AG10803 (cell line): ENCODE results near the gene ENTPD6.

Source experiments
- DNase-seq: peaks from one replicate; pipeline ENCODE4 v3.0.0; 2010; ENCODE audit warnings: low read depth
- H3K4me3 ChIP-seq: 2 replicates; pipeline ENCODE4 v1.5.1; 2011; ENCODE audit warnings: mild to moderate bottlenecking, low read length, control low read depth
- CTCF ChIP-seq: conservative IDR thresholded peaks from 2 replicates; pipeline ENCODE4 v1.5.1; 2011; ENCODE audit warnings: mild to moderate bottlenecking, low read length, control low read depth, inconsistent platforms

Gene ENTPD6

GRCh38 chr20:25220021-25220730, 24.7 kb downstream of the ENTPD6 start:
- no peak overlapping the region for H3K4me3 ChIP-seq
- no peak for DNase-seq
- peak; percentile 26; the same call in 1 of the 2 replicates for TF ChIP-seq CTCF

DNA sequence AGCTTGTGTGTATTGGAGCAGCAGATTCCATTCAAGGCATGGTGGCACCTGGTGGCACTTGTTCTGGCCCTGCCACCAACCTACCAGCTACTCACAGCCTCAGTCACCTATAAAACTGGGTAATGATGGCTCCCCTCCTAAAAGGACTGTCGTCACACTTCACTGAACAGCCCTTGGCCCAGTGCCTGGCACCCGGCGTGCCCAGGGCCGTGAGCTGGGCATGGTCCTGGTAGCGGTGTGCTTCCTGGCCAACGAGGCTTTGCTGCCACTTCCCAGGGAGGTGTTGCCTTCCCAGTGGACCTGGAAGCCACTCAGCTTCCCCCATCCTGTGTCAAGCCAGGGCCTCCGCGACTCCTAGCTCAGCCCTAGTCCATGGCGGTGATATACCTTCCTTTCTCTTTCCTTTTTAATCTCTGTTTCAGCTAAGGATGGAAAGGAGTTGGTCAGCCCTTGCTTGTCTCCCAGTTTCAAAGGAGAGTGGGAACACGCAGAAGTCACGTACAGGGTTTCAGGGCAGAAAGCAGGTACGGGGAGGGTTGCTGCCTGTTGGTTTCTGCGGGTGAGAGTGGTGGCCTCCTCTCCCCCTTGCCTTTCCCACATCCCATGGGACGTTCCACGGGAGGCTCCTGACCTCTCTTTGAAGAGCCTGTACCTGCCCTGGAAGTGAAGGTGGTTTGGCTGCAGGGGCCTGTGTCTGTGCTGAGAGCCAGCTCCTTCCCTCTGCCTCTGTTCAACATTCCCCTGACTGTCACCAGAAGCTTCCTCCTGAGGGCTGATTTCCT, 25.5 kb downstream of the ENTPD6 start:
- no peak overlapping the region for H3K4me3 ChIP-seq
- no peak for DNase-seq
- TF ChIP-seq CTCF, result no peak

DNA sequence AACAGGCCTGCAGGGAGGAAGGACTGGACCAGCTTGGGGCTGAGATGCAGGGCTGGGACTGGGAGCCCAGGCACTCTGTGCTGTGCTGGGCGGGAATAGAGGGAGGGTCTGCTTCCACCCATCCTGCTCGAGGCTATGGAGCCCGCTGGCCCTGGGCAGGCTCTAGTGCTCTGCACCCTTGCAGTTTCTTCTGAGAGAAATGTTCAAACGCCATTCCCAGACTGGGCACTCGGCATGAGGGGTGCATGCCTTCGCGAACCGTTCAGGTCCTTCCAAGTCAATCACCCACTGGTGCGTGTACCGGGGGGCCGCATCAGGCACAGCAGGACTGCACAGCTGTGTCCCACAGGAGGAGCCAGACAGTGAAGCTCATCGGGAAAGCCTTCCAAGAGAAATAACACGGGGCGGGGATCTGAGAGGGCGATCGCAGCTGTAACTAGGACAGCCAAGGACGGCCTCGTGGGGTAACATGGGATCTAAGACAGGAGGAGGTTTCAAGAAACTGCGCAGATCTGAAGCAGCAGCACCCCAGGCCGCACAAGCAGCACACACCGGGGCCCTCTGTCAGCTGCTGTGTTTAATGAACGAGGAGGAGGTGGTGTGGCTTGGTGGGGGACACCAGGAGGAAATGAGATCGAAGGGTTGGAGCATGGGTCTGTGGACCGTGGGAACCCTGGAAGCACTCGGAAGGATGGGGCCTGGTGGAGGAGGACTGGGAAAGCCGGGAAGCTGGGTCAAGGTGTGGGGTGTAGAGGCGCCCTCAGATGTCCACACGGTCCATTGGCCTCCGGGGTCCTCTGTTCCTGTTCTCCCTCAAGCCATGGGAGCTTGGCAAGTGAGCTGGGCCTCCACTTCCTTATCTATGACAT, 26.3 kb downstream of the ENTPD6 start:
- TF ChIP-seq CTCF, result no peak
- H3K4me3 ChIP-seq, result no peak overlapping the region
- DNase-seq, result no peak

GRCh38 chr20:25222461-25223178, 27.1 kb downstream of the ENTPD6 start:
- DNase-seq, result no peak
- H3K4me3 ChIP-seq, result no peak overlapping the region
- no peak for TF ChIP-seq CTCF

DNA sequence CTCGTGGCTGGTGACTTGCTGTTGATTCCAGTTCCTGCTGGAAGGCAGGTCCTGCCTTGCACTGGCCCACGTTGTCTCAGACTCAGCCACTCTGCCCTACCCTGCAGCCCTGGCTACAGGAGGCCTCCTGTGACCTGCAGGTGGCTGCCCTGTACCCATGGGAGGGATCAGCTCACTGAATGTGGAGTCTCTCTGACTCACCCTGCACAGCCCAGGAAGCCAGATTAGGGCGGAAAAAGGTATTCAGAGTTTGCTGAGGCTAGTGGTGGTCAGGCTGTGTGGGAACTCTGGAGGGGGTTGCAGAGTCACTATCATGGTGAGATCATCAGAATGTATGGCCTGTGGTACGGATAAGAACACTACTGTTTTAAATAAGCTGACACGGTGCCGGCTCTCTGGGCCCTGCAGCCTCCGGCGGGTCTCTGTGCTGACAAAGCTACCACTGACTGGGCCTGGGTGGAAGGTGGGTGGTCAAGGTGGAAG, 27.7 kb downstream of the ENTPD6 start:
- H3K4me3 ChIP-seq, result no peak overlapping the region
- no peak for TF ChIP-seq CTCF
- DNase-seq, result peak; percentile 62
